Liver (tissue), 3 donors: ENCODE measurements around the gene SERPINB1.

ENCODE experiments used
- ATF3 ChIP-seq: IDR thresholded peaks from 2 replicates; pipeline ENCODE4 v1.6.1; 2016; ENCODE audit warnings: antibody characterized with exemption
- CTCF ChIP-seq: fragments of 150-350 bp; IDR thresholded peaks from 2 replicates; pipeline ENCODE4 v1.5.1; 2017; ENCODE audit warnings: improper control_type of control experiment, low read depth, low read length; ENCODE audit not compliant: missing input control
- EGR1 ChIP-seq, 2 donors: IDR thresholded peaks; 2 replicates each; pipeline ENCODE4 v1.6.1; 2016 to 2018; ENCODE audit warnings: antibody characterized with exemption in 2 of 2, low read depth in 2 of 2
- GABPA ChIP-seq, 2 donors: IDR thresholded peaks in 1 of 2; conservative IDR thresholded peaks in 1 of 2; 2 replicates each; pipeline ENCODE4 v1.6.1; 2016; ENCODE audit warnings: antibody characterized with exemption in 2 of 2, mild to moderate bottlenecking in 1 of 2, moderate library complexity in 1 of 2
- JUND ChIP-seq, 2 donors: IDR thresholded peaks; 2 replicates each; pipeline ENCODE4 v1.6.1; 2016; ENCODE audit warnings: antibody characterized with exemption in 2 of 2
- NR2F2 ChIP-seq: IDR thresholded peaks from 2 replicates; pipeline ENCODE4 v1.6.1; 2016; ENCODE audit warnings: antibody characterized with exemption
- RAD21 ChIP-seq, 2 donors: IDR thresholded peaks; 2 replicates each; pipeline ENCODE4 v1.6.1; 2016; ENCODE audit warnings: antibody characterized with exemption in 2 of 2, mild to moderate bottlenecking in 2 of 2
- REST ChIP-seq: IDR thresholded peaks from 2 replicates; pipeline ENCODE4 v1.6.1; 2016; ENCODE audit warnings: antibody characterized with exemption, mild to moderate bottlenecking
- SP1 ChIP-seq: IDR thresholded peaks from 2 replicates; pipeline ENCODE4 v1.6.1; 2018; ENCODE audit warnings: antibody characterized with exemption, mild to moderate bottlenecking
- TAF1 ChIP-seq: conservative IDR thresholded peaks from 2 replicates; pipeline ENCODE4 v1.6.1; 2016; ENCODE audit warnings: antibody characterized with exemption, mild to moderate bottlenecking
- YY1 ChIP-seq: IDR thresholded peaks from 2 replicates; pipeline ENCODE4 v1.6.1; 2016; ENCODE audit warnings: antibody characterized with exemption, mild to moderate bottlenecking
- TF ChIP-seq, protein P1 (sequence below): IDR thresholded peaks from 2 replicates; pipeline ENCODE4 v1.6.1; 2016; ENCODE audit warnings: antibody characterized with exemption
- TF ChIP-seq, protein P2 (sequence below): IDR thresholded peaks from 2 replicates; pipeline ENCODE4 v1.6.1; 2016; ENCODE audit warnings: antibody characterized with exemption
- donor health status: healthy.
- donor health status: healthy.

DNA sequence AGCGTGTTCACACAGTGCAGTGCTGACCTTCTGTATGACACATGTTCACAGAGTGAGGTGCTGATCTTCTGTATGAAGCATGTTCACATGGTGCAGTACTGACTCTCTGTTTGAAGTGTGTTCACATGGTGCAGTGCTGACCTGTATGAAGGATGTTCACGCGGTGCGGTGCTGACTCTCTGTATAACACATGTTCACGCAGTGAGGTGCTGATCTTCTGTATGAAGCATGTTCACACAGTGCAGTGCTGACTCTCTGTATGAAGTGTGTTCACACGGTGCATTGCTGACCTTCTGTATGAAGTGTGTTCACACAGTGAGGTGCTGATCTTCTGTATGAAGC is 10.8 kb upstream of the SERPINB1 start:
- TF ChIP-seq, protein P1, sequence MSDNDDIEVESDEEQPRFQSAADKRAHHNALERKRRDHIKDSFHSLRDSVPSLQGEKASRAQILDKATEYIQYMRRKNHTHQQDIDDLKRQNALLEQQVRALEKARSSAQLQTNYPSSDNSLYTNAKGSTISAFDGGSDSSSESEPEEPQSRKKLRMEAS: no peak
- TF ChIP-seq CTCF (no peak), TAF1 (no peak), REST (no peak), EGR1 (IDR thresholded peaks at IDR 0.05; ENCODE audit: low read depth in 2 of 2) (no peak), SP1 (no peak), YY1 (no peak), RAD21 (IDR thresholded peaks at IDR 0.05) (no peak), JUND (IDR thresholded peaks at IDR 0.05) (no peak), NR2F2 (no peak), GABPA (IDR thresholded peaks at IDR 0.05 in 1 of 2, conservative IDR thresholded peaks at IDR 0.05 in 1 of 2) (no peak), ATF3 (no peak)
- TF ChIP-seq, protein P2, sequence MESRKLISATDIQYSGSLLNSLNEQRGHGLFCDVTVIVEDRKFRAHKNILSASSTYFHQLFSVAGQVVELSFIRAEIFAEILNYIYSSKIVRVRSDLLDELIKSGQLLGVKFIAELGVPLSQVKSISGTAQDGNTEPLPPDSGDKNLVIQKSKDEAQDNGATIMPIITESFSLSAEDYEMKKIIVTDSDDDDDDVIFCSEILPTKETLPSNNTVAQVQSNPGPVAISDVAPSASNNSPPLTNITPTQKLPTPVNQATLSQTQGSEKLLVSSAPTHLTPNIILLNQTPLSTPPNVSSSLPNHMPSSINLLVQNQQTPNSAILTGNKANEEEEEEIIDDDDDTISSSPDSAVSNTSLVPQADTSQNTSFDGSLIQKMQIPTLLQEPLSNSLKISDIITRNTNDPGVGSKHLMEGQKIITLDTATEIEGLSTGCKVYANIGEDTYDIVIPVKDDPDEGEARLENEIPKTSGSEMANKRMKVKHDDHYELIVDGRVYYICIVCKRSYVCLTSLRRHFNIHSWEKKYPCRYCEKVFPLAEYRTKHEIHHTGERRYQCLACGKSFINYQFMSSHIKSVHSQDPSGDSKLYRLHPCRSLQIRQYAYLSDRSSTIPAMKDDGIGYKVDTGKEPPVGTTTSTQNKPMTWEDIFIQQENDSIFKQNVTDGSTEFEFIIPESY: no peak
